Measurements from ENCODE around the gene GSTA4. TPM values are rescaled to one million over a fixed set of nuclear protein-coding genes. Genes with fewer than 3 reads are reported as not detected.
"Not testable (repeated sequence)": the region's sequence is repeated elsewhere in the genome, so short reads cannot be mapped to it uniquely, and the experiment has no call there.

Gene GSTA4
- total RNA-seq (2016; rRNA removed; fragmentation: Illumina TruSeq; extraction: Trizol) (53.6 and 70.3 TPM in 2 replicates), polyA plus RNA-seq (2011; rRNA removed) (25.9 and 34.1 TPM in 2 replicates), polyA minus RNA-seq (2011; rRNA and poly(A)+ RNA removed; ENCODE audit: low replicate concordance) (0.33 and 3.9 TPM in 2 replicates), Bru-seq, nascent RNA (percentile 75 among the genes with signal in this experiment), BruChase-seq, experiment 1, labeled RNA remaining after a 6-hour chase (percentile 62 among the genes with signal in this experiment), BruChase-seq, experiment 2, labeled RNA remaining after a 2-hour chase (percentile 69 among the genes with signal in this experiment)
- 9.4 and 12.3 TPM in 2 replicates for total RNA-seq (2016; cell fraction: cytosol; rRNA removed; fragmentation: Illumina TruSeq; extraction: Trizol; ENCODE audit: low read depth)
- 52.2 and 73.2 TPM in 2 replicates for total RNA-seq (2016; cell fraction: insoluble cytoplasmic fraction; rRNA removed; fragmentation: Illumina TruSeq; extraction: Trizol)
- 19.9 and 21.3 TPM in 2 replicates for total RNA-seq (2016; cell fraction: membrane; rRNA removed; fragmentation: Illumina TruSeq; extraction: Trizol)
- total RNA-seq (2016; cell fraction: nucleus; rRNA removed; fragmentation: Illumina TruSeq; extraction: Trizol) = 30.5 and 33.7 TPM in 2 replicates
- polyA plus RNA-seq (2011; cell fraction: cytosol; rRNA removed) = 11.9 and 18.2 TPM in 2 replicates
- 23.0 and 31.9 TPM in 2 replicates for polyA plus RNA-seq (2011; cell fraction: nucleus; rRNA removed)
- 21.2 and 30.4 TPM in 2 replicates for polyA plus RNA-seq (2012)
- polyA plus RNA-seq (2016; cell fraction: cytosol; fragmentation: Illumina TruSeq; extraction: Trizol; ENCODE audit: low read depth) = 9.0 and 11.2 TPM in 2 replicates
- 78.1 and 82.8 TPM in 2 replicates for polyA plus RNA-seq (2016; cell fraction: insoluble cytoplasmic fraction; fragmentation: Illumina TruSeq; extraction: Trizol; ENCODE audit: low read depth)
- 16.5 and 17.2 TPM in 2 replicates for polyA plus RNA-seq (2016; cell fraction: membrane; fragmentation: Illumina TruSeq; extraction: Trizol; ENCODE audit: low read depth)
- polyA plus RNA-seq (2016; cell fraction: nucleus; fragmentation: Illumina TruSeq; extraction: Trizol; ENCODE audit: insufficient read depth, low read depth) = 59.6 and 59.7 TPM in 2 replicates
- polyA minus RNA-seq (2011; cell fraction: cytosol; rRNA and poly(A)+ RNA removed) = 5.7 and 7.4 TPM in 2 replicates
- 8.8 and 12.4 TPM in 2 replicates for polyA minus RNA-seq (2011; cell fraction: nucleus; rRNA and poly(A)+ RNA removed)
- long read RNA-seq, experiment 1, transcript GSTA4-203 (7 exons, 1,334 nt) = major isoform, 31 of 43 reads
- long read RNA-seq, experiment 1, partial matches to known transcripts = 6 of 43 reads
- long read RNA-seq, experiment 1, other reads (novel, unspliced or antisense) = 6 of 43 reads
- long read RNA-seq, experiment 2, transcript GSTA4-203 (7 exons, 1,334 nt) = major isoform, 11 of 33 reads
- long read RNA-seq, experiment 2, partial matches to known transcripts = 17 of 33 reads
- long read RNA-seq, experiment 2, other reads (novel, unspliced or antisense) = 4 of 33 reads

- H3K79me2 ChIP-seq (ENCODE audit: insufficient read depth, low read length); BruUV-seq (replicated peaks); H3K36me3 ChIP-seq (replicated peaks in 1 of 2; ENCODE audit: control insufficient read depth in 1 of 2, insufficient read depth in 2 of 2, low read length in 2 of 2); H3K27me3 ChIP-seq (ENCODE audit: control insufficient read depth in 1 of 2, insufficient read depth in 2 of 2, low read length in 2 of 2); H4K20me1 ChIP-seq (ENCODE audit: insufficient read depth, low read length); in situ Hi-C loops (cut with HindIII; ENCODE audit: extremely low pct_ligation_motif_present, low pct_unique_long_range_greater_than_20kb); H3K9me3 ChIP-seq (ENCODE audit: low read length): not testable (repeated sequence)
- Histone ChIP-seq H3K4me3 (replicated peaks in 1 of 3; ENCODE audit: insufficient read depth in 1 of 3, low read depth in 2 of 3, low read length in 3 of 3) (peak within 1 kb of the TSS; percentile 83 to 95 (median 90)), H3K4me1 (ENCODE audit: insufficient read depth, low read length) (peaks cover 24% of the 10 kb centered on the region), H3K27ac (ENCODE audit: extremely low read length, insufficient read depth, low read length) (peak within 1 kb of the TSS; percentile 91), H3K4me2 (ENCODE audit: low read depth, low read length) (peak within 1 kb of the TSS; percentile 83), H3K9ac (ENCODE audit: insufficient read depth, low read depth, low read length) (peak within 1 kb of the TSS; percentile 91), H2AFZ (ENCODE audit: low read length) (peak within 1 kb of the TSS; percentile 93)
- ChIA-PET CTCF (ENCODE audit: low intra/inter-chr PET ratio, low total read pairs) (interaction anchor here (1.2 to 1.9 kb wide), 2 partner anchors 113 to 489 kb away, joined by 3 to 9 read pairs; no protein-coding TSS in a partner anchor), POLR2A (interaction anchor here (0.8 to 2.5 kb wide), 15 partner anchors 15 to 799 kb away, joined by 3 to 16 read pairs (median 4); partner anchors contain the start of genes FBXO9 and LRRC1)
- DNase-seq (ENCODE audit: low spot score) (peak; percentile 98), ATAC-seq (peak; percentile 99), FAIRE-seq (peak; percentile 81)
- 6% methylated on average over 39 of the region's 41 CpGs for WGBS (ENCODE audit: low lambda C conversion rate)
- intact Hi-C loops (cut with micrococcal nuclease; ENCODE audit: unreplicated experiment) = loop anchor here (1.0 to 10.0 kb wide), 7 partner anchors 77 to 710 kb away; partner anchors contain the start of genes MCM3 and TMEM14A
- TF ChIP-seq RNF219 (CRISPR knock-in tag; IDR thresholded peaks at IDR 0.05) (peak; percentile 79; the same call in 1 of the 2 replicates), RERE (CRISPR knock-in tag; IDR thresholded peaks at IDR 0.05; ENCODE audit: low read depth) (peak; percentile 40; the same call in 1 of the 2 replicates), ZNF629 (CRISPR knock-in tag; conservative IDR thresholded peaks at IDR 0.05) (peak; percentile 27), ZSCAN30 (CRISPR knock-in tag; IDR thresholded peaks at IDR 0.05) (peak; percentile 94), ZNF503 (CRISPR knock-in tag; IDR thresholded peaks at IDR 0.05) (peak; percentile 80; the same call in 1 of the 2 replicates), CEBPG (CRISPR knock-in tag; IDR thresholded peaks at IDR 0.05) (peak; percentile 52; the same call in 1 of the 2 replicates)
Measured at GRCh38 chr6:52995089-52995912, at the start of gene GSTA4. GSTA4 (minus strand) TSS chr6:52995284; CDS start chr6:52994243, 1,041 bp downstream.
